GM12891 (cell line): ENCODE measurements around the gene MAP1B.

Experiments
- POLR2A ChIP-seq: IDR thresholded peaks from 2 replicates; pipeline ENCODE4 v1.6.1; 2011; ENCODE audit warnings: low read depth, low read length, control low read depth
- POLR2AphosphoS5 ChIP-seq: IDR thresholded peaks from 2 replicates; pipeline ENCODE4 v1.6.1; 2011; ENCODE audit warnings: low read depth, low read length, control low read depth

GRCh38 chr5:72180925-72181324 lies 73.7 kb downstream of the MAP1B start:
- TF ChIP-seq POLR2A, result no peak
- TF ChIP-seq POLR2AphosphoS5, result no peak
